Measurements from ENCODE around the gene CDH23. TPM values are rescaled to one million over a fixed set of nuclear protein-coding genes. Genes with fewer than 3 reads are reported as not detected.

Gene CDH23
- total RNA-seq, 1 donor from 2014 or later: 0.29 TPM

GRCh38 chr10:71432956-71433767 is 36.4 kb downstream of the CDH23 start:
- H3K9me3 Mint-ChIP-seq: no peaks in the 10 kb centered on the region
- CTCF ChIA-PET: interaction anchor here (0.7 kb wide), 1 partner anchor 131 kb away, joined by 3 read pairs; no protein-coding TSS in a partner anchor
- no peaks in the 10 kb centered on the region for H3K4me1 Mint-ChIP-seq
- TF ChIP-seq CTCF (IDR thresholded peaks at IDR 0.05): no peak
- intact Hi-C loops (cut with micrococcal nuclease): no loop called here
- DNase-seq (no peak), ATAC-seq (ENCODE audit: low read depth) (no peak)
- H3K27ac Mint-ChIP-seq: no peak overlapping the region
- peaks cover 9% of the 10 kb centered on the region for H3K27me3 Mint-ChIP-seq
- POLR2A ChIA-PET: no interaction called here
- H3K4me3 Mint-ChIP-seq: no peak overlapping the region
- H3K36me3 Mint-ChIP-seq (ENCODE audit: low read depth): no peaks in the 10 kb centered on the region

- H3K27me3 Mint-ChIP-seq: peaks cover 9% of the 10 kb centered on the region
- H3K4me3 Mint-ChIP-seq: no peak overlapping the region
- no peak overlapping the region for H3K27ac Mint-ChIP-seq
- H3K4me1 Mint-ChIP-seq: no peaks in the 10 kb centered on the region
- DNase-seq (no peak), ATAC-seq (ENCODE audit: low read depth) (no peak)
- CTCF ChIA-PET: interaction anchor here (0.7 kb wide), 1 partner anchor 132 kb away, joined by 3 read pairs; no protein-coding TSS in a partner anchor
- no peak for TF ChIP-seq CTCF (IDR thresholded peaks at IDR 0.05)
- POLR2A ChIA-PET: no interaction called here
- no peaks in the 10 kb centered on the region for H3K36me3 Mint-ChIP-seq (ENCODE audit: low read depth)
- no peaks in the 10 kb centered on the region for H3K9me3 Mint-ChIP-seq
- intact Hi-C loops (cut with micrococcal nuclease): no loop called here
Measured at GRCh38 chr10:71433768-71434744, 37.3 kb downstream of the CDH23 start.

- CTCF ChIA-PET: no interaction called here
- intact Hi-C loops (cut with micrococcal nuclease): no loop called here
- Mint-ChIP-seq H3K4me3 (no peak overlapping the region), H3K27me3 (peaks cover 9% of the 10 kb centered on the region), H3K9me3 (no peaks in the 10 kb centered on the region), H3K4me1 (no peaks in the 10 kb centered on the region), H3K27ac (no peak overlapping the region), H3K36me3 (ENCODE audit: low read depth) (no peaks in the 10 kb centered on the region)
- no peak for TF ChIP-seq CTCF (IDR thresholded peaks at IDR 0.05)
- POLR2A ChIA-PET: no interaction called here
- no peak for ATAC-seq (ENCODE audit: low read depth)
- no peak for DNase-seq
Measured at GRCh38 chr10:71434760-71435394, 38.2 kb downstream of the CDH23 start.

- CTCF ChIA-PET: interaction anchor here (1.0 kb wide), 1 partner anchor 11 kb away, joined by 3 read pairs; no protein-coding TSS in a partner anchor
- intact Hi-C loops (cut with micrococcal nuclease): no loop called here
- POLR2A ChIA-PET: no interaction called here
- H3K9me3 Mint-ChIP-seq: no peaks in the 10 kb centered on the region
- no peak for DNase-seq
- H3K36me3 Mint-ChIP-seq (ENCODE audit: low read depth): no peaks in the 10 kb centered on the region
- no peak for TF ChIP-seq CTCF (IDR thresholded peaks at IDR 0.05)
- no peak overlapping the region for H3K27ac Mint-ChIP-seq
- ATAC-seq (ENCODE audit: low read depth): no peak
- no peak overlapping the region for H3K4me3 Mint-ChIP-seq
- peaks cover 9% of the 10 kb centered on the region for H3K27me3 Mint-ChIP-seq
- H3K4me1 Mint-ChIP-seq: no peaks in the 10 kb centered on the region
Measured at GRCh38 chr10:71435571-71436267, 39.0 kb downstream of the CDH23 start.

All from activated B cell treated with CpG ODN at 0.5 μM for 24 hours (primary cell).